Measurements from ENCODE around the gene LHX5. TPM values are rescaled to one million over a fixed set of nuclear protein-coding genes. Genes with fewer than 3 reads are reported as not detected.

LHX5 gene
- total RNA-seq, 4 donors from 2014 or later = not detected

- intact Hi-C loops (cut with DNase I; ENCODE audit: low total_unique reads) (no loop called here), in situ Hi-C loops (cut with MboI; ENCODE audit: low pct_ligation_motif_present in 1 of 4, low pct_unique_long_range_greater_than_20kb in 1 of 4, low sequenced_read_pairs in 3 of 4) (no loop called here)
- no peaks in the 10 kb centered on the region for H3K4me1 ChIP-seq
- no peak overlapping the region for H3K27ac ChIP-seq
- TF ChIP-seq POLR2A (IDR thresholded peaks at IDR 0.05) = no peak
- TF ChIP-seq POLR2AphosphoS5 (IDR thresholded peaks at IDR 0.05) = no peak
- no peak for TF ChIP-seq EP300 (IDR thresholded peaks at IDR 0.05; ENCODE audit: low read depth)
- TF ChIP-seq CTCF (IDR thresholded peaks at IDR 0.05) = no peak
- no peak for DNase-seq
- 5% methylated on average over 3 of the region's 3 CpGs; no CpG with 5 or more reads in 1 of the 2 donors for WGBS, 2 donors (ENCODE audit: low coverage in 1 of 2)
- no peak overlapping the region for H3K4me3 ChIP-seq
- no peaks in the 10 kb centered on the region for H3K9me3 ChIP-seq
- H3K36me3 ChIP-seq = no peaks in the 10 kb centered on the region
- H3K27me3 ChIP-seq = peaks cover 95% of the 10 kb centered on the region
Observed at GRCh38 chr12:113477842-113478215, 6.2 kb upstream of the LHX5 start.

GRCh38 chr12:113477171-113477841, 5.6 kb upstream of the LHX5 start:
- no peak for TF ChIP-seq POLR2AphosphoS5 (IDR thresholded peaks at IDR 0.05)
- TF ChIP-seq EP300 (IDR thresholded peaks at IDR 0.05; ENCODE audit: low read depth) = no peak
- TF ChIP-seq CTCF (IDR thresholded peaks at IDR 0.05) = no peak
- no peak for TF ChIP-seq POLR2A (IDR thresholded peaks at IDR 0.05)
- DNase-seq = no peak
- no peak overlapping the region for H3K27ac ChIP-seq
- H3K27me3 ChIP-seq = peaks cover 98% of the 10 kb centered on the region
- 4% methylated on average over 7 of the region's 7 CpGs; no CpG with 5 or more reads in 1 of the 2 donors for WGBS, 2 donors (ENCODE audit: low coverage in 1 of 2)
- in situ Hi-C loops (cut with MboI; ENCODE audit: low pct_ligation_motif_present in 1 of 4, low pct_unique_long_range_greater_than_20kb in 1 of 4, low sequenced_read_pairs in 3 of 4) (no loop called here), intact Hi-C loops (cut with DNase I; ENCODE audit: low total_unique reads) (no loop called here)
- H3K36me3 ChIP-seq = no peaks in the 10 kb centered on the region
- H3K9me3 ChIP-seq = no peaks in the 10 kb centered on the region
- no peak overlapping the region for H3K4me3 ChIP-seq
- H3K4me1 ChIP-seq = no peaks in the 10 kb centered on the region

GRCh38 chr12:113476176-113476986, 4.7 kb upstream of the LHX5 start:
- Histone ChIP-seq H3K9me3 (no peaks in the 10 kb centered on the region), H3K4me1 (no peaks in the 10 kb centered on the region), H3K27ac (no peak overlapping the region), H3K36me3 (no peaks in the 10 kb centered on the region), H3K27me3 (peaks cover 98% of the 10 kb centered on the region), H3K4me3 (no peak overlapping the region)
- intact Hi-C loops (cut with DNase I; ENCODE audit: low total_unique reads) = no loop called here
- in situ Hi-C loops (cut with MboI; ENCODE audit: low pct_ligation_motif_present in 1 of 4, low pct_unique_long_range_greater_than_20kb in 1 of 4, low sequenced_read_pairs in 3 of 4) = no loop called here
- TF ChIP-seq POLR2A (IDR thresholded peaks at IDR 0.05) = no peak
- no peak for TF ChIP-seq CTCF (IDR thresholded peaks at IDR 0.05)
- TF ChIP-seq POLR2AphosphoS5 (IDR thresholded peaks at IDR 0.05) = no peak
- no peak for TF ChIP-seq EP300 (IDR thresholded peaks at IDR 0.05; ENCODE audit: low read depth)
- WGBS, 2 donors (ENCODE audit: low coverage in 1 of 2) = 10 to 19% methylated on average over 4 to 45 of the region's 58 CpGs
- DNase-seq = no peak

GRCh38 chr12:113475451-113476175, 3.9 kb upstream of the LHX5 start:
- peaks cover 98% of the 10 kb centered on the region for H3K27me3 ChIP-seq
- in situ Hi-C loops (cut with MboI; ENCODE audit: low pct_ligation_motif_present in 1 of 4, low pct_unique_long_range_greater_than_20kb in 1 of 4, low sequenced_read_pairs in 3 of 4) (no loop called here), intact Hi-C loops (cut with DNase I; ENCODE audit: low total_unique reads) (no loop called here)
- H3K9me3 ChIP-seq = no peaks in the 10 kb centered on the region
- H3K4me1 ChIP-seq = no peaks in the 10 kb centered on the region
- no peak for DNase-seq
- no peak overlapping the region for H3K4me3 ChIP-seq
- TF ChIP-seq EP300 (IDR thresholded peaks at IDR 0.05; ENCODE audit: low read depth) (no peak), POLR2AphosphoS5 (IDR thresholded peaks at IDR 0.05) (no peak), CTCF (IDR thresholded peaks at IDR 0.05) (no peak), POLR2A (IDR thresholded peaks at IDR 0.05) (no peak)
- no peaks in the 10 kb centered on the region for H3K36me3 ChIP-seq
- no peak overlapping the region for H3K27ac ChIP-seq
- 16 to 19% methylated on average over 5 to 50 of the region's 50 CpGs for WGBS, 2 donors (ENCODE audit: low coverage in 1 of 2)

Measured in transverse colon (tissue), 4 donors.